Gastroesophageal sphincter (tissue), 4 donors: ENCODE data around the gene MVD. TPM values are rescaled to one million over a fixed set of nuclear protein-coding genes. Genes with fewer than 3 reads are reported as not detected.

Experiments used
- ATAC-seq: fragments of 150-250 bp; one replicate; pipeline ENCODE4 v1.9.1; 2016; ENCODE audit warnings: mild to moderate bottlenecking, moderate library complexity
- H3K27ac ChIP-seq, 4 donors: fragments of 200-600 bp; sonication (generic) in 3 of 4; 1 replicate in 3 of 4; 2 replicates in 1 of 4; pipeline ENCODE4 v1.5.1; 2016 to 2019
- H3K27me3 ChIP-seq: fragments of 200-600 bp; sonication (generic); one replicate; pipeline ENCODE4 v1.5.1; 2019
- H3K36me3 ChIP-seq, 2 donors: fragments of 200-600 bp; sonication (generic); one replicate each; pipeline ENCODE4 v1.5.1; 2019; ENCODE audit warnings: control low read depth in 1 of 2
- H3K4me1 ChIP-seq, 3 donors: fragments of 200-600 bp; sonication (generic); 1 replicate in 2 of 3; 2 replicates in 1 of 3; pipeline ENCODE4 v1.5.1; 2016 to 2019; ENCODE audit warnings: control low read depth in 2 of 3
- H3K4me3 ChIP-seq, 2 donors: fragments of 200-600 bp; sonication (generic); one replicate each; pipeline ENCODE4 v1.5.1; 2019; ENCODE audit warnings: mild to moderate bottlenecking in 1 of 2, moderate library complexity in 1 of 2
- H3K9me3 ChIP-seq, 3 donors: fragments of 200-600 bp; sonication (generic); one replicate each; pipeline ENCODE4 v1.5.1; 2017 to 2019; ENCODE audit warnings: control low read depth in 2 of 3
- EP300 ChIP-seq: sonication (generic); formaldehyde crosslinking; IDR thresholded peaks from one replicate; pipeline ENCODE4 v1.6.1; 2017; ENCODE audit warnings: antibody characterized with exemption, mild to moderate bottlenecking
- POLR2A ChIP-seq, 2 donors: fragments of 450-650 bp; IDR thresholded peaks; one replicate each; pipeline ENCODE4 v1.6.1; 2017; ENCODE audit warnings: antibody characterized with exemption in 2 of 2, mild to moderate bottlenecking in 2 of 2, moderate library complexity in 1 of 2
- POLR2AphosphoS5 ChIP-seq: sonication (generic); formaldehyde crosslinking; IDR thresholded peaks from one replicate; pipeline ENCODE4 v1.6.1; 2017; ENCODE audit warnings: antibody characterized with exemption
- WGBS, 2 donors: methylation state at CpG; one replicate each; pipeline ENCODE4 v1.1.5; 2018; ENCODE audit warnings: low coverage in 1 of 2; 5-methylcytosine and 5-hydroxymethylcytosine counted together
- total RNA-seq, 4 donors: library from RNA; depleted of rRNA; stranded (reverse); fragments of >200 nt; gene quantifications; one replicate each; pipeline ENCODE4 v1.1.0, GENCODE V29; 2016
- TF ChIP-seq, protein P1 (sequence below), 4 experiments: fragments of 200-600 bp in 2 of 4; fragments of 450-650 bp in 2 of 4; sonication (generic) in 1 of 4; IDR thresholded peaks; one replicate each; pipeline ENCODE4 v1.5.1; 2017 to 2019; ENCODE audit warnings: antibody characterized with exemption in 4 of 4, mild to moderate bottlenecking in 2 of 4, moderate library complexity in 2 of 4

The MVD gene
- total RNA-seq, 4 donors from 2014 or later: 21.3 to 30.3 (median 26.6) TPM

- 88 to 91% methylated on average over 6 to 9 of the region's 9 CpGs for WGBS, 2 donors
- no peak for TF ChIP-seq POLR2AphosphoS5
- no peak for TF ChIP-seq POLR2A (IDR thresholded peaks at IDR 0.05)
- TF ChIP-seq, protein P1, sequence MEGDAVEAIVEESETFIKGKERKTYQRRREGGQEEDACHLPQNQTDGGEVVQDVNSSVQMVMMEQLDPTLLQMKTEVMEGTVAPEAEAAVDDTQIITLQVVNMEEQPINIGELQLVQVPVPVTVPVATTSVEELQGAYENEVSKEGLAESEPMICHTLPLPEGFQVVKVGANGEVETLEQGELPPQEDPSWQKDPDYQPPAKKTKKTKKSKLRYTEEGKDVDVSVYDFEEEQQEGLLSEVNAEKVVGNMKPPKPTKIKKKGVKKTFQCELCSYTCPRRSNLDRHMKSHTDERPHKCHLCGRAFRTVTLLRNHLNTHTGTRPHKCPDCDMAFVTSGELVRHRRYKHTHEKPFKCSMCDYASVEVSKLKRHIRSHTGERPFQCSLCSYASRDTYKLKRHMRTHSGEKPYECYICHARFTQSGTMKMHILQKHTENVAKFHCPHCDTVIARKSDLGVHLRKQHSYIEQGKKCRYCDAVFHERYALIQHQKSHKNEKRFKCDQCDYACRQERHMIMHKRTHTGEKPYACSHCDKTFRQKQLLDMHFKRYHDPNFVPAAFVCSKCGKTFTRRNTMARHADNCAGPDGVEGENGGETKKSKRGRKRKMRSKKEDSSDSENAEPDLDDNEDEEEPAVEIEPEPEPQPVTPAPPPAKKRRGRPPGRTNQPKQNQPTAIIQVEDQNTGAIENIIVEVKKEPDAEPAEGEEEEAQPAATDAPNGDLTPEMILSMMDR (IDR thresholded peaks at IDR 0.05): no peak
- TF ChIP-seq EP300: no peak
- Histone ChIP-seq H3K27ac (no peak overlapping the region), H3K9me3 (no peaks in the 10 kb centered on the region), H3K4me3 (no peak overlapping the region), H3K4me1 (no peaks in the 10 kb centered on the region), H3K27me3 (no peaks in the 10 kb centered on the region), H3K36me3 (peaks cover 0 to 100% of the 10 kb centered on the region in 2 donors)
- ATAC-seq: no peak
Observed at GRCh38 chr16:88626646-88627045, 36.2 kb downstream of the MVD start.

DNA sequence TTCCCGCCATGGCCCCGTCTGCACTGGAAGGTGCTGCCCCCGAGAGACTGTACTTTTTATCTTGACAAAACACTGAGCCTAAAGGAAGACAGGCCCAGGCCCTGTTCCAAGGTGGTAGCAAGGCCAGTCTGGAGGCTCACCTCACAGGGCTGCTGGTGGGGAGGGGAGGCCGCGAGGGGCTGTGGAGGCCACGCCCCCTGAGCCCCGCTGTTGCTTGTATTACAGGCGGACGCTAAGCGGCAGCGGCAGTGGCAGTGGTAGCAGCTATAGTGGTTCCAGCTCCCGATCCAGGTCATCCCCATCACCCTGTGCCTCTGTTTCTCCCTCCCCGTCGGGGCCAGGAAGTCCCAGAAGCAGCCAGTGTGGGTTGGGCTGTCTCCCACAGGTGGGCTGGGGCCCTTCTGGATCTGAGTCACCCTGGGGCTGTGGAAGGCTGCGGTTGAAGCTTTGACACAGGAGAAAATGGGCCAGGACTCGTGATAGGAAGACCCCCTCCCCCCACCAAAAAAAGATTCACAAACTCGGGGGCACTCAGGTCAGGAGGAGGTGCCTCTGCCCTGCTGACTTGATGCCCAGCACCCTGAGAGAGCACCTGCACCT, 37.8 kb downstream of the MVD start:
- no peak overlapping the region for H3K27ac ChIP-seq

GRCh38 chr16:88624481-88624880, 38.4 kb downstream of the MVD start:
- no peak for TF ChIP-seq POLR2A (IDR thresholded peaks at IDR 0.05)
- no peak for TF ChIP-seq EP300
- TF ChIP-seq POLR2AphosphoS5: no peak
- TF ChIP-seq, protein P1 (IDR thresholded peaks at IDR 0.05): no peak
- Histone ChIP-seq H3K4me1 (no peaks in the 10 kb centered on the region), H3K27ac (no peak overlapping the region), H3K4me3 (no peak overlapping the region), H3K36me3 (peaks cover 0 to 94% of the 10 kb centered on the region in 2 donors), H3K9me3 (no peaks in the 10 kb centered on the region), H3K27me3 (no peaks in the 10 kb centered on the region)
- 80% methylated on average over 1 of the region's 18 CpGs; no CpG with 5 or more reads in 1 of the 2 donors for WGBS, 2 donors
- ATAC-seq: no peak

More for the DNA sequence above, 37.8 kb downstream of the MVD start:
- H3K9me3 ChIP-seq: no peaks in the 10 kb centered on the region
- no peak for ATAC-seq
- H3K36me3 ChIP-seq: peaks cover 0 to 94% of the 10 kb centered on the region in 2 donors
- no peaks in the 10 kb centered on the region for H3K27me3 ChIP-seq
- no CpG with 5 or more reads among the region's 17 CpGs for WGBS, 2 donors
- H3K4me3 ChIP-seq: no peak overlapping the region
- no peaks in the 10 kb centered on the region for H3K4me1 ChIP-seq
- TF ChIP-seq EP300: no peak
- TF ChIP-seq POLR2A (IDR thresholded peaks at IDR 0.05): no peak
- TF ChIP-seq, protein P1 (IDR thresholded peaks at IDR 0.05): no peak
- TF ChIP-seq POLR2AphosphoS5: no peak

DNA sequence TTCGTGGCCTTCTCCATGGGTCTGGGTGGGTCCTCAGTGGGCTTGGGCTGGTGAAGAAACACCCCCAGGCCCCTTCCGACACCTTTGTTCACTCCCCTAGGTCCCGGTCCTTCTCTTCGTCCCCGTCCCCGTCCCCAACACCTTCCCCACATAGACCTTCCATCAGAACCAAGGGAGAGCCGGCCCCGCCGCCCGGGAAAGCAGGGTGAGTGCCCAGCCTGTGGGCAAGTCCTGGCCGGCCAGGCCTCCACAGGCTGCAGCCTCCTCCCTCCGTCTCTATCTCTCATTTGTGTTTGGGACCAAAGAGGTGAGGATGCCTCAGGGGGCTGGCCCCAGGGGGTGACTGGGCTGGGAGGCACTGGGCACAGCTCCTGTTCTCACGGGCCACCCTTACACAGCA, 39.0 kb downstream of the MVD start:
- ATAC-seq: no peak
- TF ChIP-seq, protein P1 (IDR thresholded peaks at IDR 0.05): no peak
- TF ChIP-seq POLR2AphosphoS5 (no peak), EP300 (no peak), POLR2A (IDR thresholded peaks at IDR 0.05) (no peak)
- Histone ChIP-seq H3K9me3 (no peaks in the 10 kb centered on the region), H3K27ac (no peak overlapping the region), H3K4me1 (no peaks in the 10 kb centered on the region), H3K4me3 (no peak overlapping the region), H3K36me3 (peaks cover 0 to 94% of the 10 kb centered on the region in 2 donors), H3K27me3 (no peaks in the 10 kb centered on the region)
- 94% methylated on average over 8 of the region's 13 CpGs; no CpG with 5 or more reads in 1 of the 2 donors for WGBS, 2 donors

- H3K4me3 ChIP-seq: no peak overlapping the region
- H3K27me3 ChIP-seq: no peaks in the 10 kb centered on the region
- H3K9me3 ChIP-seq: no peaks in the 10 kb centered on the region
- H3K27ac ChIP-seq: no peak overlapping the region
- H3K36me3 ChIP-seq: peaks cover 0 to 94% of the 10 kb centered on the region in 2 donors
- no peaks in the 10 kb centered on the region for H3K4me1 ChIP-seq
- no peak for ATAC-seq
- TF ChIP-seq POLR2AphosphoS5 (no peak), POLR2A (IDR thresholded peaks at IDR 0.05) (no peak), EP300 (no peak)
- TF ChIP-seq, protein P1 (IDR thresholded peaks at IDR 0.05): no peak
- WGBS, 2 donors: 91% methylated on average over 6 of the region's 29 CpGs; no CpG with 5 or more reads in 1 of the 2 donors
Observed at GRCh38 chr16:88622866-88623265, 40.0 kb downstream of the MVD start.
